Measurements from ENCODE around the gene PDLIM1. TPM values are rescaled to one million over a fixed set of nuclear protein-coding genes. Genes with fewer than 3 reads are reported as not detected.

PDLIM1 gene
- total RNA-seq, 1 experiment from 2014 or later, result 115 TPM

DNA sequence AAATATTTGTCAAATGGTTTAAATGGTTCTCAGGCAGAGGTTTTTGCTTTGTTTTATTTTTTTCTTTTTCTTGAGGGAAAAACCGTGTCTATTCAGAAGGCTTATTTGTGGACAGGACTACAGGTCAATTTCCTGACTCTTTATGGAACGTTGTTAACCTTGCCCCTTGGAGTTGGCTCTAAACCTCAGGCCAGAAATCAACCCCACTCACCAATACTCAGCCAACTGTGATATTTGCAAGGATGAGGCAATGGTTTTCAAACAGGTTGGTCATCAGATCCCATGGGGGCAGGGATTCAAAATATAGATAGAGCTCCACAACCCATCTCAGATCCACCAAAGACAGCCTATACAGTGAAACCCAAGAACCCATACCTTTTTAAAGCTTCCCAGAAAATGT, 10.2 kb downstream of the PDLIM1 start:
- Histone ChIP-seq H3K27ac (ENCODE audit: insufficient read length, low read depth, low read length) (no peak overlapping the region), H3K14ac (ENCODE audit: insufficient read depth, low read length) (no peak overlapping the region), H3K18ac (ENCODE audit: insufficient read length, low read depth, low read length) (no peak overlapping the region), H3K79me1 (ENCODE audit: insufficient read depth, low read depth, low read length, poor library complexity, severe bottlenecking) (peaks cover 4% of the 10 kb centered on the region), H4K8ac (replicated peaks; ENCODE audit: insufficient read length, low read depth, low read length) (no peak overlapping the region), H3K4me2 (ENCODE audit: insufficient read depth, insufficient read length, low read length) (no peak overlapping the region), H3K23me2 (ENCODE audit: insufficient read length, low read depth, low read length, poor library complexity, severe bottlenecking) (no peaks in the 10 kb centered on the region), H2BK12ac (ENCODE audit: insufficient read length, low read depth, low read length) (no peak overlapping the region), H2BK15ac (ENCODE audit: low read depth, low read length) (no peak overlapping the region), H3K79me2 (ENCODE audit: insufficient read depth, low read length) (peaks cover 31% of the 10 kb centered on the region; the same call in 1 of the 2 replicates), H2AFZ (ENCODE audit: low read length) (no peak overlapping the region), H3K23ac (ENCODE audit: insufficient read length, low read depth, low read length) (no peak overlapping the region), H4K20me1 (ENCODE audit: control insufficient read depth, insufficient read depth, insufficient read length) (no peaks in the 10 kb centered on the region), H2BK5ac (ENCODE audit: insufficient read length, low read length) (no peak overlapping the region), H4K91ac (ENCODE audit: insufficient read length, low read depth, low read length) (no peak overlapping the region), H3K56ac (ENCODE audit: insufficient read length, low read depth, low read length) (no peak overlapping the region), H2BK120ac (ENCODE audit: low read depth, low read length, poor library complexity, severe bottlenecking) (no peak overlapping the region), H3K27me3 (ENCODE audit: insufficient read depth, low read length) (no peaks in the 10 kb centered on the region), H3K9me3 (ENCODE audit: control insufficient read depth, low read depth, low read length) (no peaks in the 10 kb centered on the region), H2BK20ac (ENCODE audit: low read depth, low read length, poor library complexity, severe bottlenecking) (no peak overlapping the region), H3K9ac (ENCODE audit: extremely low read depth, insufficient read length, low read length) (no peak overlapping the region), H2AK5ac (ENCODE audit: insufficient read length, low read length) (no peak overlapping the region), H4K5ac (ENCODE audit: insufficient read length, low read depth, low read length) (no peak overlapping the region), H3T11ph (ENCODE audit: low read length) (no peak overlapping the region), H3K4me1 (ENCODE audit: insufficient read depth, low read length) (peaks cover 7% of the 10 kb centered on the region; the same call in 1 of the 2 replicates), H3K4ac (ENCODE audit: low read depth, low read length) (no peak overlapping the region)
- H3K27ac Mint-ChIP-seq, result no peak overlapping the region
- TF ChIP-seq, protein P1, sequence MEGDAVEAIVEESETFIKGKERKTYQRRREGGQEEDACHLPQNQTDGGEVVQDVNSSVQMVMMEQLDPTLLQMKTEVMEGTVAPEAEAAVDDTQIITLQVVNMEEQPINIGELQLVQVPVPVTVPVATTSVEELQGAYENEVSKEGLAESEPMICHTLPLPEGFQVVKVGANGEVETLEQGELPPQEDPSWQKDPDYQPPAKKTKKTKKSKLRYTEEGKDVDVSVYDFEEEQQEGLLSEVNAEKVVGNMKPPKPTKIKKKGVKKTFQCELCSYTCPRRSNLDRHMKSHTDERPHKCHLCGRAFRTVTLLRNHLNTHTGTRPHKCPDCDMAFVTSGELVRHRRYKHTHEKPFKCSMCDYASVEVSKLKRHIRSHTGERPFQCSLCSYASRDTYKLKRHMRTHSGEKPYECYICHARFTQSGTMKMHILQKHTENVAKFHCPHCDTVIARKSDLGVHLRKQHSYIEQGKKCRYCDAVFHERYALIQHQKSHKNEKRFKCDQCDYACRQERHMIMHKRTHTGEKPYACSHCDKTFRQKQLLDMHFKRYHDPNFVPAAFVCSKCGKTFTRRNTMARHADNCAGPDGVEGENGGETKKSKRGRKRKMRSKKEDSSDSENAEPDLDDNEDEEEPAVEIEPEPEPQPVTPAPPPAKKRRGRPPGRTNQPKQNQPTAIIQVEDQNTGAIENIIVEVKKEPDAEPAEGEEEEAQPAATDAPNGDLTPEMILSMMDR (conservative IDR thresholded peaks at IDR 0.05), result no peak
- no peak for DNase-seq
- peaks cover 47 to 48% of the 10 kb centered on the region in 2 experiments for H3K4me1 Mint-ChIP-seq
- no peak overlapping the region for H3K4me3 Mint-ChIP-seq
- no CpG with 5 or more reads among the region's 2 CpGs for WGBS (ENCODE audit: extremely low coverage, insufficient read length, low lambda C conversion rate)
- no peaks in the 10 kb centered on the region for H3K27me3 Mint-ChIP-seq (ENCODE audit: low read depth)
- no peaks in the 10 kb centered on the region for H3K9me3 Mint-ChIP-seq
- H3K36me3 Mint-ChIP-seq (ENCODE audit: insufficient read depth in 1 of 3, low read depth in 3 of 3), result peaks cover 0 to 3% (median 0%) of the 10 kb centered on the region in 3 experiments; a peak in 1 of 7 replicates
